ENCODE measurements around the gene CDC42BPB. TPM values are rescaled to one million over a fixed set of nuclear protein-coding genes. Genes with fewer than 3 reads are reported as not detected.

The CDC42BPB gene
- polyA plus RNA-seq, 1 donor (not counting 4 experiments of a cell fraction or from before 2014, with no cell fraction given), result 41.3 TPM

DNA sequence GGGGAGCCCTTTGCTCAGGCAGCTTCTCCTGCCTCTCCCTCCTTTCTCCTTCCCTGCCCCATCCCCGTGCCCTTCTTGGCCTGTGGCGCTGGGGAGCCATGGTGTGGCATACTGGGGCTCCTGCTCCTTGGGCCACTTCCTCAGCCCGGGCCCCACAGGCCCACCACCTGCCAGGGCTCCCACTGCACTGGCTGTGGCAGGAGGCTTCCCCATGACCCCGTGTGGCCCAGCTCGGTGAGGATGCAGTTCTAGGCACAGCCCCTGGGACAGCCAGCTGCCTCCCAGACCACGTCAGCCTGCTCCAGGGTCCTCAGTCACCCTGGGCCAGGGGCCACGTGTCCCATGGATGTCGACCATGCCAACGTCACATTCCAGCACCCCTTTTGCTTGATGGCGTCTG lies 147.9 kb downstream of the CDC42BPB start:
- TF ChIP-seq, protein P1, sequence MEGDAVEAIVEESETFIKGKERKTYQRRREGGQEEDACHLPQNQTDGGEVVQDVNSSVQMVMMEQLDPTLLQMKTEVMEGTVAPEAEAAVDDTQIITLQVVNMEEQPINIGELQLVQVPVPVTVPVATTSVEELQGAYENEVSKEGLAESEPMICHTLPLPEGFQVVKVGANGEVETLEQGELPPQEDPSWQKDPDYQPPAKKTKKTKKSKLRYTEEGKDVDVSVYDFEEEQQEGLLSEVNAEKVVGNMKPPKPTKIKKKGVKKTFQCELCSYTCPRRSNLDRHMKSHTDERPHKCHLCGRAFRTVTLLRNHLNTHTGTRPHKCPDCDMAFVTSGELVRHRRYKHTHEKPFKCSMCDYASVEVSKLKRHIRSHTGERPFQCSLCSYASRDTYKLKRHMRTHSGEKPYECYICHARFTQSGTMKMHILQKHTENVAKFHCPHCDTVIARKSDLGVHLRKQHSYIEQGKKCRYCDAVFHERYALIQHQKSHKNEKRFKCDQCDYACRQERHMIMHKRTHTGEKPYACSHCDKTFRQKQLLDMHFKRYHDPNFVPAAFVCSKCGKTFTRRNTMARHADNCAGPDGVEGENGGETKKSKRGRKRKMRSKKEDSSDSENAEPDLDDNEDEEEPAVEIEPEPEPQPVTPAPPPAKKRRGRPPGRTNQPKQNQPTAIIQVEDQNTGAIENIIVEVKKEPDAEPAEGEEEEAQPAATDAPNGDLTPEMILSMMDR (optimal IDR thresholded peaks at IDR 0.05 in 1 of 3, IDR thresholded peaks at IDR 0.05 in 1 of 3, conservative IDR thresholded peaks at IDR 0.05 in 1 of 3; ENCODE audit: extremely low read depth in 1 of 3, insufficient read depth in 2 of 3, low read length in 3 of 3), result no peak

DNA sequence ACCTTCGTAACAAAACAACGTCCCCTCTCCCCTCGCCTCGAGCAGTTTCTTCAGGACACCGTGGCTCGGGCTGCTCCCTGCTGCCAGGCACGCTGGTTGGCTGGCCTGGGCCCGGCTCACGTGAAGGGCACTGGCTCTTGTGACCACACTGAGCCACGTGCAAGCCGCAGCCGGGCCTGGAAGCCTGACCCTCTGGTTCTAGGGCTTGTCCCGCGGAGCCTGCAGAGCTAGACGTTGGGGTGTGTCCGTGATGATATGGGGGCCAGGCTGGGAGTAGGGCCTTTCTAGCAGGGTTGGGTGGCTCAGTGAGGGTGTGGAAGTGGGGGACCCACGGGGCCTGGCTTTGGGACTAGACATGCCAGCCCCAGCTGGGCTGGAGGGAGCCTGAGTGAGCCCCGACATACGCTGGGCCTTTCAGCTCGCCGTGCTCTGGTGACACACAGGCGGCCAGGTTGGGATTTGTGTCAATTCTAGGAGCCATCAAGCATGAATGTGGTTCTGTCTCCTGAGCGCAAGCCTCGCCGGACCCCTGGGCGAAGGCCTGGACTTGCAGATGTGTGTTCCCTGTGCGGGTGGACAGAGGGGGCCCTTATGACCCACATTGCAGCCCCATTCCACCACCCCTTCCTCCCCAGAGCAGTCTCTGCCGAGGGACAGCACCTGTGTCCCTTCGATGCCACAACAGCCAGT lies 148.4 kb downstream of the CDC42BPB start:
- FAIRE-seq (no peak), DNase-seq (ENCODE audit: low read depth, low spot score) (no peak)
- H3K9ac ChIP-seq (ENCODE audit: control insufficient read depth, extremely low read depth, insufficient read depth, low read length), result no peak overlapping the region
- H3K27ac ChIP-seq (ENCODE audit: control insufficient read depth, insufficient read depth, low read length), result no peak overlapping the region
- H3K27me3 ChIP-seq (ENCODE audit: control insufficient read depth, extremely low read depth, insufficient read depth, low read length), result no peaks in the 10 kb centered on the region
- TF ChIP-seq, protein P1 (optimal IDR thresholded peaks at IDR 0.05 in 1 of 3, IDR thresholded peaks at IDR 0.05 in 1 of 3, conservative IDR thresholded peaks at IDR 0.05 in 1 of 3; ENCODE audit: extremely low read depth in 1 of 3, insufficient read depth in 2 of 3, low read length in 3 of 3), result no peak
- no peak for TF ChIP-seq EZH2 (IDR thresholded peaks at IDR 0.05; ENCODE audit: low read length)
- no peaks in the 10 kb centered on the region for H3K79me2 ChIP-seq (ENCODE audit: control insufficient read depth, insufficient read depth, low read length)
- H4K20me1 ChIP-seq (ENCODE audit: control insufficient read depth, extremely low read depth, insufficient read depth, low read length), result no peaks in the 10 kb centered on the region
- peaks cover 0 to 10% of the 10 kb centered on the region in 2 experiments for H3K36me3 ChIP-seq (ENCODE audit: control insufficient read depth in 2 of 2, extremely low read depth in 1 of 2, insufficient read depth in 2 of 2, low read length in 2 of 2)
- H3K4me2 ChIP-seq (ENCODE audit: control insufficient read depth, extremely low read depth, insufficient read depth, low read depth, low read length), result no peak overlapping the region
- no peak overlapping the region for H3K4me3 ChIP-seq (ENCODE audit: control insufficient read depth in 2 of 3, extremely low read depth in 1 of 3, insufficient read depth in 2 of 3, low read depth in 1 of 3, low read length in 3 of 3)
- H3K9me3 ChIP-seq (ENCODE audit: control insufficient read depth, low read depth, low read length), result no peaks in the 10 kb centered on the region
- H3K9me1 ChIP-seq (ENCODE audit: control insufficient read depth, extremely low read depth, insufficient read depth, low read length), result no peaks in the 10 kb centered on the region
- dilution Hi-C loops (cut with MboI; ENCODE audit: extremely low pct_ligation_motif_present, low sequenced_read_pairs), result no loop called here
- no peaks in the 10 kb centered on the region for H3K4me1 ChIP-seq (ENCODE audit: control insufficient read depth, extremely low read depth, insufficient read depth, low read length)
- H2AFZ ChIP-seq (ENCODE audit: control insufficient read depth, low read length), result no peak overlapping the region

More for the DNA sequence above, 147.9 kb downstream of the CDC42BPB start:
- no peaks in the 10 kb centered on the region for H3K9me3 ChIP-seq (ENCODE audit: control insufficient read depth, low read depth, low read length)
- H3K4me3 ChIP-seq (ENCODE audit: control insufficient read depth in 2 of 3, extremely low read depth in 1 of 3, insufficient read depth in 2 of 3, low read depth in 1 of 3, low read length in 3 of 3), result no peak overlapping the region
- no peak overlapping the region for H3K27ac ChIP-seq (ENCODE audit: control insufficient read depth, insufficient read depth, low read length)
- H4K20me1 ChIP-seq (ENCODE audit: control insufficient read depth, extremely low read depth, insufficient read depth, low read length), result no peaks in the 10 kb centered on the region
- H2AFZ ChIP-seq (ENCODE audit: control insufficient read depth, low read length), result no peak overlapping the region
- H3K79me2 ChIP-seq (ENCODE audit: control insufficient read depth, insufficient read depth, low read length), result no peaks in the 10 kb centered on the region
- DNase-seq (ENCODE audit: low read depth, low spot score) (no peak), FAIRE-seq (no peak)
- peaks cover 0 to 7% of the 10 kb centered on the region in 2 experiments for H3K36me3 ChIP-seq (ENCODE audit: control insufficient read depth in 2 of 2, extremely low read depth in 1 of 2, insufficient read depth in 2 of 2, low read length in 2 of 2)
- no peaks in the 10 kb centered on the region for H3K9me1 ChIP-seq (ENCODE audit: control insufficient read depth, extremely low read depth, insufficient read depth, low read length)
- H3K4me1 ChIP-seq (ENCODE audit: control insufficient read depth, extremely low read depth, insufficient read depth, low read length), result no peaks in the 10 kb centered on the region
- dilution Hi-C loops (cut with MboI; ENCODE audit: extremely low pct_ligation_motif_present, low sequenced_read_pairs), result no loop called here
- no peak overlapping the region for H3K4me2 ChIP-seq (ENCODE audit: control insufficient read depth, extremely low read depth, insufficient read depth, low read depth, low read length)
- no peaks in the 10 kb centered on the region for H3K27me3 ChIP-seq (ENCODE audit: control insufficient read depth, extremely low read depth, insufficient read depth, low read length)
- no peak overlapping the region for H3K9ac ChIP-seq (ENCODE audit: control insufficient read depth, extremely low read depth, insufficient read depth, low read length)
